WI38 (cell line): ENCODE measurements around the gene CTSF.

Source experiments
- H3K4me3 ChIP-seq: 2 replicates; pipeline ENCODE4 v1.5.1; 2011; ENCODE audit warnings: low read depth, mild to moderate bottlenecking, control low read depth, low read length
- CTCF ChIP-seq: IDR thresholded peaks from 2 replicates; pipeline ENCODE4 v1.5.1; 2012; ENCODE audit warnings: low read depth, mild to moderate bottlenecking, control low read depth, low read length

Gene CTSF

GRCh38 chr11:66569076-66569475 lies 670 bp upstream of the CTSF start:
- no peak for TF ChIP-seq CTCF

DNA sequence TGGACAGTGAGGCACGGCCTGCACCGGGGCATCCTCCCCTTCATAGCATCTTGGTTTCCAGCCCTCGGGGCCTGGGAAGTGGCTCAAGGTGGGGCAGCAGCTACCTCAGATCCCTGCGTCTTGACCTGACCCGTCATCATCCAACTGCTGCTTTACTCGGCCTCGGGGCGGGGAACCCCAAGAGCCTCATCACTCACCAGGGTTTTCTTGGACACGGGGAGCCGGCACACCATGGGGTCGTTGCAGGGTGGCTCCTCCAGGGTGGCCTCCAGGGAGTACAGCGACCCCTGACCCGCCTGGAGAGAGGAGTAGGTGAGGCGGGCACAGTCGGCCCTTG lies 651 bp downstream of the CTSF start:
- H3K4me3 ChIP-seq, result no peak overlapping the region; the same call in 1 of the 2 replicates
- TF ChIP-seq CTCF, result no peak

More at GRCh38 chr11:66569076-66569475, 670 bp upstream of the CTSF start:
- no peak overlapping the region for H3K4me3 ChIP-seq

GRCh38 chr11:66566221-66566620 lies 2.2 kb downstream of the CTSF start:
- TF ChIP-seq CTCF, result no peak

DNA sequence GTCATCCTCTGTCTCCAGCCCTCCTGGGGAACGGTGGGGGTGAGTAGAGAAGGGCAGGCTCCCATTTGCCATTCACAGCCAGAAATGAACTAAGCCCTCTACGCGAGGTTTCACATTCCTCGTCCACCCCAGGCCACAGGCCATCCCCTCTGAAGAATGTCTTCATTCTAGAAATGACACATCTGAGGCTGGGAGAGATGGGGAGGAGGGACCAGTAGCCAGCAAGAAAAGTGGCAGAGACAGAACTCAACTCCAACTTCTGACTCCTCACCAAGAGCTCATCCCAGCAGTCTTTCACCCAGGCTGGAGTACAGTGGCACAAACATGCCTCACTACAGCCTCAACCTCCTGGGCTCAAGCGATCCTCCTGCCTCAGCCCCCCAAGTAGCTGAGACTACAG lies 3.4 kb downstream of the CTSF start:
- H3K4me3 ChIP-seq, result no peak overlapping the region
- TF ChIP-seq CTCF, result no peak

More at GRCh38 chr11:66566221-66566620, 2.2 kb downstream of the CTSF start:
- no peak overlapping the region for H3K4me3 ChIP-seq

GRCh38 chr11:66564538-66564937 lies 3.9 kb downstream of the CTSF start:
- no peak for TF ChIP-seq CTCF

DNA sequence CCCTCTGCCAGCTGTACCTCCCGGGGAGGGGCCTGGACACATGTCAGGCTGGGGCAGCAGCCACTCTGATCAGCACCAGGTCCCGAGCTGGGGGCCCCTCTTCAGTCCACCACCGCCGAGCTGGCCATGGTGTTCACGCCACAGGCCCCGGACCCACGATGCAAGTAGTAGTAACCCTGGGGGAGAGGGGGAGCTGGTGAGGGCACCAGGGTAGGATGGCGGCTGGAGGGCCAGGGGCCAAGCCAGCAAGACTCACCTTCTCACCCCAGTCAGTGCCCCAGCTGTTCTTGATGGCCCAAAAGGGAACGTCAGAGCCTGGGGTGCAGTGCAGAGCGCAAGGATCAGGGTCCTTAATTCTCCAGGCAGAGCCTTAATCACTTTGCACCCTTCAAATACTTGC lies 4.6 kb downstream of the CTSF start:
- no peak for TF ChIP-seq CTCF

More at GRCh38 chr11:66564538-66564937, 3.9 kb downstream of the CTSF start:
- no peak overlapping the region for H3K4me3 ChIP-seq

DNA sequence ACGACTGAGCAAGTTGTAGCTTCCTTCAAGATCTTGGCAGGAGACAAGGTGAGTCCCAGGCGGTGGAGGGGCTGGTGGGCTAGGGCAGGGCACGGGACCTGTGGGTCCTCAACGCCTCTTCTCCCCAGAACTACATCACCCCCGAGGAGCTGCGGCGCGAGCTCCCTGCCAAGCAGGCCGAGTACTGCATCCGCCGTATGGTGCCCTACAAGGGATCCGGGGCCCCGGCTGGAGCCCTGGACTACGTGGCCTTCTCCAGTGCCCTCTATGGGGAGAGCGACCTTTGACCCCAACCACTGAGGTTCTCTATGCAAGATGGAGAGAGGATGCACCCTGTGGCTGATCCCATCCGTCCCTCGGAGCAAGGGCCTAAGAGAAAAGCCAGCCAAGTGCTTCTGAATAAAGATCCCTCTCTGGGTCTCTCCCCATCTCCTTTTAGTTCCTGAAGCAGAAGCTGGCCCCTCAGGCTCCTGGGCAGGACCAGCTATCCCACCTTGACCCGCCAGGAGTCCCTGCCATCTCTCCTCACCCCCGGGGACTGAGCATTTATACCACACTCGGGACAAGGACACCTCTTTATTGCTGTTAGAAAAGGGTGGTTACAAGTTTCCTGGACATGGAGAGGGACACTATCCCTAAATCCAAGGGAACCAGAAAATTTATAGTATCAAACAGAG lies 5.4 kb downstream of the CTSF start:
- TF ChIP-seq CTCF, result no peak
- no peak overlapping the region for H3K4me3 ChIP-seq

More for the DNA sequence above, 4.6 kb downstream of the CTSF start:
- no peak overlapping the region for H3K4me3 ChIP-seq
